DND-41 (cell line): ENCODE results near the gene MAGT1.

ENCODE experiments used
- EZH2 ChIP-seq: IDR thresholded peaks from 3 replicates; pipeline ENCODE4 v1.6.1; 2012; ENCODE audit warnings: borderline replicate concordance, low read depth, mild to moderate bottlenecking, moderate library complexity, low read length, inconsistent platforms; ENCODE audit not compliant: severe bottlenecking
- TF ChIP-seq, protein P1 (sequence below): IDR thresholded peaks from 2 replicates; pipeline ENCODE4 v1.5.1; 2012; ENCODE audit warnings: borderline replicate concordance, low read length, moderate library complexity, mild to moderate bottlenecking; ENCODE audit not compliant: poor library complexity, severe bottlenecking; ENCODE audit errors: extremely low read depth

- TF ChIP-seq, protein P1, sequence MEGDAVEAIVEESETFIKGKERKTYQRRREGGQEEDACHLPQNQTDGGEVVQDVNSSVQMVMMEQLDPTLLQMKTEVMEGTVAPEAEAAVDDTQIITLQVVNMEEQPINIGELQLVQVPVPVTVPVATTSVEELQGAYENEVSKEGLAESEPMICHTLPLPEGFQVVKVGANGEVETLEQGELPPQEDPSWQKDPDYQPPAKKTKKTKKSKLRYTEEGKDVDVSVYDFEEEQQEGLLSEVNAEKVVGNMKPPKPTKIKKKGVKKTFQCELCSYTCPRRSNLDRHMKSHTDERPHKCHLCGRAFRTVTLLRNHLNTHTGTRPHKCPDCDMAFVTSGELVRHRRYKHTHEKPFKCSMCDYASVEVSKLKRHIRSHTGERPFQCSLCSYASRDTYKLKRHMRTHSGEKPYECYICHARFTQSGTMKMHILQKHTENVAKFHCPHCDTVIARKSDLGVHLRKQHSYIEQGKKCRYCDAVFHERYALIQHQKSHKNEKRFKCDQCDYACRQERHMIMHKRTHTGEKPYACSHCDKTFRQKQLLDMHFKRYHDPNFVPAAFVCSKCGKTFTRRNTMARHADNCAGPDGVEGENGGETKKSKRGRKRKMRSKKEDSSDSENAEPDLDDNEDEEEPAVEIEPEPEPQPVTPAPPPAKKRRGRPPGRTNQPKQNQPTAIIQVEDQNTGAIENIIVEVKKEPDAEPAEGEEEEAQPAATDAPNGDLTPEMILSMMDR = no peak
- TF ChIP-seq EZH2 = no peak
Observed at GRCh38 chrX:77924320-77924859, 29.2 kb upstream of the MAGT1 start.
